Measurements from ENCODE around the gene ECE2. TPM values are rescaled to one million over a fixed set of nuclear protein-coding genes. Genes with fewer than 3 reads are reported as not detected.

Gene ECE2
- polyA plus RNA-seq, 2 of the 4 experiments (the other 2 are of a cell fraction), result not detected

GRCh38 chr3:184337981-184338380 lies 62.2 kb downstream of the ECE2 start:
- no peak for FAIRE-seq
- Histone ChIP-seq H3K9me3 (no peaks in the 10 kb centered on the region), H3K4me2 (no peak overlapping the region), H3K27ac (no peak overlapping the region), H3K4me3 (no peak overlapping the region), H3K4me1 (peaks cover 34% of the 10 kb centered on the region; the same call in 2 of the 3 replicates)
- CTCF ChIA-PET, result interaction anchor here (1.0 to 2.6 kb wide), 4 partner anchors 11 to 32 kb away, joined by 3 to 9 read pairs (median 6); no protein-coding TSS in a partner anchor
- no peak for DNase-seq (ENCODE audit: low read depth in 1 of 2, low spot score in 1 of 2)
- 72% methylated on average over 7 of the region's 7 CpGs for WGBS (ENCODE audit: missing lambda C conversion rate)
- POLR2A ChIA-PET, result no interaction called here
- TF ChIP-seq RCOR1 (IDR thresholded peaks at IDR 0.05; ENCODE audit: low read depth, low read length) (no peak), ZSCAN20 (CRISPR knock-in tag; IDR thresholded peaks at IDR 0.05) (no peak), MYC (IDR thresholded peaks at IDR 0.05; ENCODE audit: borderline replicate concordance, low read length) (no peak), CHD2 (IDR thresholded peaks at IDR 0.05; ENCODE audit: low read length, partially characterized antibody) (no peak), USF2 (IDR thresholded peaks at IDR 0.05) (no peak), MAFK (IDR thresholded peaks at IDR 0.05; ENCODE audit: partially characterized antibody) (no peak), SMC3 (IDR thresholded peaks at IDR 0.05) (no peak), HMGXB4 (CRISPR knock-in tag; IDR thresholded peaks at IDR 0.05; ENCODE audit: borderline replicate concordance) (no peak), CBX2 (IDR thresholded peaks at IDR 0.05; ENCODE audit: borderline replicate concordance, low read depth) (no peak), EP300 (IDR thresholded peaks at IDR 0.05) (no peak)
- TF ChIP-seq, protein P1, sequence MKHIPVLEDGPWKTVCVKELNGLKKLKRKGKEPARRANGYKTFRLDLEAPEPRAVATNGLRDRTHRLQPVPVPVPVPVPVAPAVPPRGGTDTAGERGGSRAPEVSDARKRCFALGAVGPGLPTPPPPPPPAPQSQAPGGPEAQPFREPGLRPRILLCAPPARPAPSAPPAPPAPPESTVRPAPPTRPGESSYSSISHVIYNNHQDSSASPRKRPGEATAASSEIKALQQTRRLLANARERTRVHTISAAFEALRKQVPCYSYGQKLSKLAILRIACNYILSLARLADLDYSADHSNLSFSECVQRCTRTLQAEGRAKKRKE (CRISPR knock-in tag; IDR thresholded peaks at IDR 0.05; ENCODE audit: low read depth), result no peak
- TF ChIP-seq, protein P2, sequence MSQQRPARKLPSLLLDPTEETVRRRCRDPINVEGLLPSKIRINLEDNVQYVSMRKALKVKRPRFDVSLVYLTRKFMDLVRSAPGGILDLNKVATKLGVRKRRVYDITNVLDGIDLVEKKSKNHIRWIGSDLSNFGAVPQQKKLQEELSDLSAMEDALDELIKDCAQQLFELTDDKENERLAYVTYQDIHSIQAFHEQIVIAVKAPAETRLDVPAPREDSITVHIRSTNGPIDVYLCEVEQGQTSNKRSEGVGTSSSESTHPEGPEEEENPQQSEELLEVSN (IDR thresholded peaks at IDR 0.05; ENCODE audit: borderline replicate concordance, low read depth), result no peak
- no peak for ATAC-seq

- Histone ChIP-seq H3K4me2 (no peak overlapping the region), H3K4me1 (peaks cover 28% of the 10 kb centered on the region; the same call in 2 of the 3 replicates), H3K9me3 (no peaks in the 10 kb centered on the region), H3K27ac (no peak overlapping the region), H3K4me3 (no peak overlapping the region)
- ChIA-PET POLR2A (no interaction called here), CTCF (interaction anchor here (0.9 to 2.6 kb wide), 2 partner anchors 10 to 17 kb away, joined by 7 to 9 read pairs; no protein-coding TSS in a partner anchor)
- 99% methylated on average over 15 of the region's 37 CpGs for WGBS (ENCODE audit: missing lambda C conversion rate)
- ATAC-seq, result no peak
- TF ChIP-seq CHD4 (IDR thresholded peaks at IDR 0.05; ENCODE audit: borderline replicate concordance), result no peak
- TF ChIP-seq, protein P3, sequence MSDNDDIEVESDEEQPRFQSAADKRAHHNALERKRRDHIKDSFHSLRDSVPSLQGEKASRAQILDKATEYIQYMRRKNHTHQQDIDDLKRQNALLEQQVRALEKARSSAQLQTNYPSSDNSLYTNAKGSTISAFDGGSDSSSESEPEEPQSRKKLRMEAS (IDR thresholded peaks at IDR 0.05), result no peak
- no peak for TF ChIP-seq TP53 (CRISPR knock-in tag; IDR thresholded peaks at IDR 0.05)
- no peak for TF ChIP-seq MAZ (IDR thresholded peaks at IDR 0.05; ENCODE audit: borderline replicate concordance, low read depth, low read length)
- TF ChIP-seq KDM5A (IDR thresholded peaks at IDR 0.05), result no peak
- TF ChIP-seq, protein P4, sequence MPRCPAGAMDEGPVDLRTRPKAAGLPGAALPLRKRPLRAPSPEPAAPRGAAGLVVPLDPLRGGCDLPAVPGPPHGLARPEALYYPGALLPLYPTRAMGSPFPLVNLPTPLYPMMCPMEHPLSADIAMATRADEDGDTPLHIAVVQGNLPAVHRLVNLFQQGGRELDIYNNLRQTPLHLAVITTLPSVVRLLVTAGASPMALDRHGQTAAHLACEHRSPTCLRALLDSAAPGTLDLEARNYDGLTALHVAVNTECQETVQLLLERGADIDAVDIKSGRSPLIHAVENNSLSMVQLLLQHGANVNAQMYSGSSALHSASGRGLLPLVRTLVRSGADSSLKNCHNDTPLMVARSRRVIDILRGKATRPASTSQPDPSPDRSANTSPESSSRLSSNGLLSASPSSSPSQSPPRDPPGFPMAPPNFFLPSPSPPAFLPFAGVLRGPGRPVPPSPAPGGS (IDR thresholded peaks at IDR 0.05), result no peak
- no peak for TF ChIP-seq HEYL (CRISPR knock-in tag; IDR thresholded peaks at IDR 0.05)
- no peak for DNase-seq (ENCODE audit: low read depth in 1 of 2, low spot score in 1 of 2)
- no peak for FAIRE-seq
Observed at GRCh38 chr3:184338511-184338945, 62.7 kb downstream of the ECE2 start.

Data from A549 (cell line).